Astrocyte (in vitro differentiated cells and primary cell): Measurements from ENCODE around the gene TRPC4. TPM values are rescaled to one million over a fixed set of nuclear protein-coding genes. Genes with fewer than 3 reads are reported as not detected.

ENCODE experiments used
- DNase-seq: peaks from one replicate; pipeline ENCODE4 v3.0.0-alpha.2; 2010; ENCODE audit warnings: low read depth
- FAIRE-seq: peaks from 2 replicates; lab custom pipeline; 2011; peaks lifted over from hg19 to GRCh38; lab: Jason Lieb, UNC
- H2AFZ ChIP-seq: 2 replicates; pipeline ENCODE4 v1.6.0; 2012; ENCODE audit warnings: low read depth, low read length, inconsistent platforms
- H3K27ac ChIP-seq: 2 replicates; pipeline ENCODE4 v1.5.1; 2011; ENCODE audit warnings: low read depth, low read length, inconsistent platforms
- H3K27me3 ChIP-seq: 2 replicates; pipeline ENCODE4 v1.6.0; 2011; ENCODE audit warnings: low read length, inconsistent platforms; ENCODE audit not compliant: insufficient read depth
- H3K36me3 ChIP-seq: 2 replicates; pipeline ENCODE4 v1.5.1; 2011; ENCODE audit warnings: low read length, inconsistent platforms; ENCODE audit not compliant: insufficient read depth
- H3K4me1 ChIP-seq: 2 replicates; pipeline ENCODE4 v1.5.1; 2011; ENCODE audit warnings: low read length, inconsistent platforms; ENCODE audit not compliant: insufficient read depth
- H3K4me2 ChIP-seq: 2 replicates; pipeline ENCODE4 v1.6.0; 2012; ENCODE audit warnings: low read length, inconsistent platforms
- H3K4me3 ChIP-seq: 2 replicates; pipeline ENCODE4 v1.5.1; 2011; ENCODE audit warnings: low read depth, mild to moderate bottlenecking, low read length, inconsistent platforms; ENCODE audit not compliant: insufficient read depth
- H3K79me2 ChIP-seq: 2 replicates; pipeline ENCODE4 v1.6.0; 2012; ENCODE audit warnings: mild to moderate bottlenecking, low read length, inconsistent platforms; ENCODE audit not compliant: insufficient read depth
- H3K9ac ChIP-seq: 2 replicates; pipeline ENCODE4 v1.6.0; 2012; ENCODE audit warnings: mild to moderate bottlenecking, low read length, inconsistent platforms
- H3K9me3 ChIP-seq: 2 replicates; pipeline ENCODE4 v1.5.1; 2012; ENCODE audit warnings: low read depth, mild to moderate bottlenecking, low read length, inconsistent platforms; ENCODE audit not compliant: insufficient read depth
- H4K20me1 ChIP-seq: 2 replicates; pipeline ENCODE4 v1.6.0; 2012; ENCODE audit warnings: low read length, inconsistent platforms; ENCODE audit not compliant: insufficient read depth
- H3K27ac Mint-ChIP-seq: one replicate; pipeline ENCODE4 v1.8.0; 2021; ENCODE audit warnings: mild to moderate bottlenecking, mixed read lengths; ENCODE audit not compliant: unreplicated experiment
- H3K27me3 Mint-ChIP-seq: one replicate; pipeline ENCODE4 v1.8.0; 2021; ENCODE audit warnings: low read depth, mixed read lengths; ENCODE audit not compliant: unreplicated experiment
- H3K36me3 Mint-ChIP-seq: one replicate; pipeline ENCODE4 v1.8.0; 2021; ENCODE audit warnings: low read depth, mixed read lengths; ENCODE audit not compliant: unreplicated experiment
- H3K4me1 Mint-ChIP-seq: one replicate; pipeline ENCODE4 v1.8.0; 2021; ENCODE audit warnings: low read depth, mixed read lengths; ENCODE audit not compliant: unreplicated experiment
- H3K4me3 Mint-ChIP-seq: one replicate; pipeline ENCODE4 v1.8.0; 2021; ENCODE audit warnings: mild to moderate bottlenecking, moderate library complexity, mixed read lengths; ENCODE audit not compliant: unreplicated experiment
- H3K9me3 Mint-ChIP-seq: one replicate; pipeline ENCODE4 v1.8.0; 2021; ENCODE audit warnings: mild to moderate bottlenecking, mixed read lengths; ENCODE audit not compliant: unreplicated experiment
- CTCF ChIP-seq: IDR thresholded peaks from 2 replicates; pipeline ENCODE4 v1.5.1; 2011; ENCODE audit warnings: low read depth, mild to moderate bottlenecking, inconsistent platforms, low read length, moderate library complexity; ENCODE audit not compliant: insufficient read depth
- EZH2 ChIP-seq: IDR thresholded peaks from 2 replicates; pipeline ENCODE4 v1.6.1; 2012; ENCODE audit warnings: mild to moderate bottlenecking, low read length, inconsistent platforms; ENCODE audit not compliant: insufficient read depth
- total RNA-seq: library from RNA; stranded (reverse); gene quantifications from 2 replicates; pipeline ENCODE4 v1.2.1, GENCODE V29; 2021

Gene TRPC4
- total RNA-seq, 1 donor from 2014 or later: 14.4 TPM

DNA sequence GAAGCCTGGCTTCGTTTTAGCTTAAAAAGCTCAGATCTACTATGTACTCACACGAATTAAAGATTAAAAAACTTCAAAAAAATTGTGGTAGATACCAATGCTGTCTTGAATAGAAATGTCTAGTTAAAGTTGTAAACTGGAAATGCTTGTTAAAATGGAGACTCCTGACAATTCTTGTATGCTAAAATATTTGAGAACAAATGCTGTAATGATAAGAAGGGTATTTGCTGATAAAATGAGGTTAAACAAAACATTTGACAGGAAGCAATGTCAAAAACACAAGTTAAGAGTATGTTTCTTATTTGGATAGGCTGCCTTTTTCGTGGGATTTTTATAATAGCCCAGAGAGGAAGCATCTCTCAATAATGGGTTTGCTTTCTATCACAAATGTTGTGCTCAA lies 223.0 kb downstream of the TRPC4 start:
- Histone ChIP-seq H4K20me1 (no peaks in the 10 kb centered on the region), H3K36me3 (no peaks in the 10 kb centered on the region), H3K27ac (no peak overlapping the region), H3K4me3 (no peak overlapping the region), H3K4me1 (peaks cover 11% of the 10 kb centered on the region), H3K27me3 (no peaks in the 10 kb centered on the region), H3K79me2 (no peaks in the 10 kb centered on the region), H3K4me2 (peak overlapping the region; percentile 29), H3K9ac (no peak overlapping the region), H3K9me3 (no peaks in the 10 kb centered on the region), H2AFZ (no peak overlapping the region)
- FAIRE-seq (no peak), DNase-seq (peak; percentile 14)
- Mint-ChIP-seq H3K27ac (no peak overlapping the region), H3K36me3 (peaks cover 8% of the 10 kb centered on the region), H3K27me3 (no peaks in the 10 kb centered on the region), H3K9me3 (no peaks in the 10 kb centered on the region), H3K4me1 (peaks cover 9% of the 10 kb centered on the region), H3K4me3 (no peak overlapping the region)
- TF ChIP-seq CTCF (no peak), EZH2 (no peak)

DNA sequence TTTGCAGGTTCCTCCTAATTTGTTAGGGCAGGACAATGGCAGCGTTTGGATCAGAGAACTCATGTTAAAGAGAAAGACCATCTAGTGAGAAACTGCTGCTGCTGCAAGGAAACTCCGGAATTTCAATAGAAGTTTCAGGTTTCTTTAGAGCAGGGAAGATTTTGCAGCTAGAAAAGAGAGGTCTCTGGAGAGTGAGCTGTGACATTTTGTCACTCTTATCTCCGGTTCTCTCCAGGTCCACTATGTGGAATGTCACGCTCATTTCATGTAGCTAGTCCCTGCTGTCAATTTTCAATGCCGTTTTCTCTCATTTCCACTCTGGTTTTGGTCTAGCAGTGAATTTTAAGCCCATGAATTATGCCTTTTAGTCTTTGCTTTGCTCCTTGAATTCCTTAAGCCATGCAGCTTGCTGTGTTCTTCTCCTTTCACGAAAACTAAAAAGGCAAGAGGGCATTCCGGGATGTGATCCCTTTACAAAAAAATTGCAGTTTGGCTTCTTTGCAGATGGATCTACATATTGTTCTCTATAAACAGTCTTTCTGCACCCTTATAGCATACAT lies 224.3 kb downstream of the TRPC4 start:
- Histone ChIP-seq H4K20me1 (no peaks in the 10 kb centered on the region), H3K9ac (no peak overlapping the region), H3K27ac (no peak overlapping the region), H3K36me3 (no peaks in the 10 kb centered on the region), H3K4me1 (peaks cover 11% of the 10 kb centered on the region), H3K9me3 (no peaks in the 10 kb centered on the region), H3K4me2 (no peak overlapping the region), H3K27me3 (no peaks in the 10 kb centered on the region), H3K4me3 (no peak overlapping the region), H2AFZ (no peak overlapping the region), H3K79me2 (no peaks in the 10 kb centered on the region)
- no peak for TF ChIP-seq EZH2
- TF ChIP-seq CTCF: no peak
- Mint-ChIP-seq H3K36me3 (peaks cover 5% of the 10 kb centered on the region), H3K9me3 (no peaks in the 10 kb centered on the region), H3K27ac (no peak overlapping the region), H3K27me3 (no peaks in the 10 kb centered on the region), H3K4me3 (no peak overlapping the region), H3K4me1 (peaks cover 12% of the 10 kb centered on the region)
- FAIRE-seq (no peak), DNase-seq (no peak)

GRCh38 chr13:37641391-37641790 lies 228.2 kb downstream of the TRPC4 start:
- Histone ChIP-seq H3K27me3 (no peaks in the 10 kb centered on the region), H3K4me3 (no peak overlapping the region), H3K36me3 (peaks cover 2% of the 10 kb centered on the region), H3K4me2 (no peak overlapping the region), H3K9ac (no peak overlapping the region), H3K79me2 (no peaks in the 10 kb centered on the region), H3K27ac (no peak overlapping the region), H3K9me3 (no peaks in the 10 kb centered on the region), H3K4me1 (peaks cover 2% of the 10 kb centered on the region), H2AFZ (no peak overlapping the region), H4K20me1 (no peaks in the 10 kb centered on the region)
- DNase-seq (no peak), FAIRE-seq (peak; percentile 26)
- no peak overlapping the region for H3K4me3 Mint-ChIP-seq
- H3K4me1 Mint-ChIP-seq: peaks cover 4% of the 10 kb centered on the region
- no peaks in the 10 kb centered on the region for H3K27me3 Mint-ChIP-seq
- peaks cover 10% of the 10 kb centered on the region for H3K36me3 Mint-ChIP-seq
- TF ChIP-seq EZH2 (no peak), CTCF (no peak)
- no peaks in the 10 kb centered on the region for H3K9me3 Mint-ChIP-seq
- no peak overlapping the region for H3K27ac Mint-ChIP-seq
